Stimulated activated CD4-positive, alpha-beta T cell treated with anti-CD3 and anti-CD28 coated beads, Interleukin-2, amount 100 ng/mL, for 4 hours (primary cell): Measurements from ENCODE around the gene ELOF1.

Experiments
- DNase-seq: peaks from one replicate; pipeline ENCODE4 v3.0.0-alpha.2; 2020; ENCODE audit warnings: low read depth

Gene ELOF1

DNA sequence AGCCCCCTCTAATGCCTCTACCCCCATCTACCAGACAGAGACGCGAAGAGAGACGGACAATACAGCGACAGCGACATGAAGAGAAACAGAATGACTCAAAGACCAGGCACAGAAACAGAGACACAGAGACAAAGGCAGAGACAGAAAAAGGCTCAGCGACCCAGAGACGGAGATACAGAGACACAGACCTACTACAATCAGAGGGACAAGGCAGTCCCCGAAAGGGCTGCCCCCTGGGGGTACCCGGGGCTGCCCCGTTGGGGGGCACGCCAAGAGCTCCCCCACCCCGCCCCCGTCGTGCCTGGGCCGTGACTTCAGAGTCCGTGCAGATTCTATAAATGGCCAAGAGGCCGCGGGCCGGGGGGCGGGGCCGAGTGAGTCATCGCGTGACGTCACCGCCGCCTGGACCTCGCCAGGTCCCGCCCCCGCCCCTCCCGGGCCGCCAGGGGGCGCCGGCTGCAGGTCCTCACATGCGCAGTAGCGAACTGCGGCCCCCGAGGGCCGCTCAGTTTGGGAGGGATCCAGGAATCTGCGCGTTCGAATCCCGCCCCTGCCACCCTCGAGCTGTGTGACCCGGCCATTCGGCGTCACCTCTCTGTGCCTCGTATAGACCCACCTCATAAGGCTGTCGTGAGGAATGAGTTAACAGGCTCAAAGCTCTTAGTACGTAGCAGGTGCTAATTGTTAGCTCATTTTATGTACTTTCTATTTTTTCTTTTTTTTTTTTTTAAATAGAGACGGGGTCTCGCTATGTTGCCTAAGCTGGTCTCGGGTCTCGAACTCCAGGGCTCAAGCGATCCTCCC is 23.0 kb downstream of the ELOF1 start:
- DNase-seq = peak; percentile 71

- no peak for DNase-seq
These were observed 24.1 kb downstream of the ELOF1 start for GRCh38 chr19:11534948-11535347.

- no peak for DNase-seq
These were observed 24.5 kb downstream of the ELOF1 start for GRCh38 chr19:11534538-11534937.

DNA sequence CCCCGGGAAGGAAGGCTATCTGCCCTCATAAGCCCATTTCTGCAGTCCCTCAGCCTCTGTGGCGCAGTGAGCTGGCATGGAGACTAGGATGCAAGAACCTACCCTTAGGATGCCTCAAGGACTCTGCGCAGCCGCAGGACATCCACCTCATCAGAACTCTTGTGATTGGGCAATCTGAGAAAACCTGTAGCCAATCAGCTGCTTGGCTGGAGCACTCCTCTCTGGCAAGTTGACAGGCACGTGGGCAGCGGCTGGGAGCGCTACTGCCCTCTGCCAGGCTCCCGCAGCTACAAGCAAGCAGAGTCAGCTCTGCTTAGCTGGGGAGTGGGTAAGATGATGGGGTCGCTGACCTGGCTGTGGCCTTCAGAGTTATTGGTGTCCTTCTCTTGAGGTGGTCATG is 28.6 kb downstream of the ELOF1 start:
- DNase-seq = no peak

GRCh38 chr19:11528551-11529341 is 30.3 kb downstream of the ELOF1 start, which contains the start of gene ECSIT:
Gene ECSIT (minus strand): TSS chr19:11529134. CDS start chr19:11519170, 9,964 bp downstream.
- DNase-seq = peak; percentile 88

- no peak for DNase-seq
These were observed 39.9 kb downstream of the ELOF1 start for GRCh38 chr19:11519138-11519537.

DNA sequence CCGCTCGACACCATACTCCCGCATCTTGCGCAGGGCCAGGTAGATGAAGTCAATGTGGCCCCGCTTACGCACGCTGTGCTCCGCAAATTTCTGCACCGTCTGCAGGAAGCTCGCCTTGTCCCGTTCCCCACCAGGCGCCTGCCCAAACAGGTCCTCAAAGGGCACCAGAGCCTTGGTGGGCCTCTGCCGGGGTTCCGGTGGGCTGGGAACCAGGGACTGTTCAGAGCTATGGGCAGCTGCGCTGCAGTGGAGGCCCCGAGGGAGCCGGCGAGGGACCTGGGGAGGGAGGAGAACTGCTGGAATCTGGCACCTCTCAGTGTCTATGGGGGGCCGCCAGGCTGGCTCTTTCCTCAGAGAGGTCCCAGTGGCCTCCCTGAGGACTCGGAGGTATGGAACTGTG is 45.1 kb downstream of the ELOF1 start:
- DNase-seq = no peak

DNA sequence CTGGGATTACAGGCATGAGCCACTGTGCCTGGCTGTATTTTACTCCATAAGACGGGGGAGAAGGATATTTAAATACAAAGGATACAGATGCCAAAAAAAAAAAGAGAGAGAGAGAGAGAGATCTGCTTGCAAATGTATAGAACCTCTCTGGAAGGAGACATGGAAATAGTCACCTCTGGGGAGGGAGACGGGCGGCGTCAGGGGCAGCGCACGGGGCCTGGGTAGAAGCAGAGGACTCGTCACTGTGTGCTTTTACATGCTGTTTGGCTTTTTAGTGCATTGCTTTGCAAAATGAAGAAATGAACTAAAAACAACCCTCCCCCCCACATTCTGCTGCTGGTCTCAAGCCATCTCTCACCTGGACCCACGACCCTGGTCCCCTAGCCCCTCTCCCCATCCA is 48.6 kb downstream of the ELOF1 start:
- DNase-seq = no peak

- no peak for DNase-seq
These were observed 51.5 kb downstream of the ELOF1 start for GRCh38 chr19:11507370-11508078.

- no peak for DNase-seq
These were observed 52.1 kb downstream of the ELOF1 start for GRCh38 chr19:11506967-11507366.

DNA sequence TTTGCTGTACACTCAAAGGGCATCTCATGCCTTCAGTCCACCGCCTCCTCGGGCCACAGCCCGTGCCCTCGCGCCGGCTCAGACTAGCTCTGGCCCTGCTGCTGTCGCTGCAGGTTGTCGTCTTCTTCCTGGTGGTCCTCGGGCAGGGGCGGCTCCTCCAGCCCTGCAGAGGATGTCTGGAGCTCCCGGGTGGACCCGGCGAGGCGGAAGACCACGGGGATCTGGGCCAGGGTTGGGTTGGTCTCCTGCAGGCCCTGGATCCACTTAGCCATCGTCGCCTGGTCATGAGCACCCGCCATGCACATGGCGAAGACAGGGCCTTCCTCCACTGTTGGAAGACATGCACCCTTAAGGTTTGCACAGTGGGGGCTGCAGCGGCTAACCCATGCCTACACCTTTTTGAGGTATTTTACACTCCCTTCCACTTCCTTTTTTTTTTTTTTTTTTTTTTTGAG is 52.9 kb downstream of the ELOF1 start:
- DNase-seq = no peak

- DNase-seq = peak; percentile 93
These were observed 53.4 kb downstream of the ELOF1 start, which contains the start of gene ZNF653 for GRCh38 chr19:11505504-11506100. Gene ZNF653 (minus strand): TSS chr19:11505839. CDS start chr19:11505786, 53 bp downstream.

- DNase-seq = peak; percentile 94
These were observed 54.0 kb downstream of the ELOF1 start for GRCh38 chr19:11505032-11505503.

GRCh38 chr19:11504502-11505031 is 54.5 kb downstream of the ELOF1 start:
- no peak for DNase-seq
